GM23338 (cell line): ENCODE data around the gene ALDH18A1. TPM values are rescaled to one million over a fixed set of nuclear protein-coding genes. Genes with fewer than 3 reads are reported as not detected.

ENCODE experiments used
- ATAC-seq: fragments of 200-7000 bp; cut with Tn5 transposase; 3 replicates; pipeline ENCODE4 v1.9.1; 2020
- DNase-seq: peaks from one replicate; pipeline ENCODE4 v3.0.0-alpha.2; 2015; ENCODE audit warnings: low spot score
- H2AFZ ChIP-seq: fragments of 200-600 bp; sonication (generic); 2 replicates; pipeline ENCODE4 v1.8.0; 2016; ENCODE audit warnings: antibody characterized with exemption, mild to moderate bottlenecking, moderate library complexity
- H3F3A ChIP-seq: fragments of 200-600 bp; sonication (generic); replicated peaks from 2 replicates; pipeline ENCODE4 v1.8.0; 2017; ENCODE audit warnings: antibody characterized with exemption, mixed run types, low read depth
- H3K27ac ChIP-seq: fragments of 200-600 bp; sonication (generic); 2 replicates; pipeline ENCODE4 v1.6.1; 2016; ENCODE audit warnings: low read depth
- H3K27me3 ChIP-seq: fragments of 200-600 bp; sonication (generic); 2 replicates; pipeline ENCODE4 v1.8.0; 2016; ENCODE audit warnings: mild to moderate bottlenecking, mixed run types, moderate library complexity; ENCODE audit not compliant: insufficient read depth
- H3K36me3 ChIP-seq: fragments of 200-600 bp; sonication (generic); 2 replicates; pipeline ENCODE4 v1.8.0; 2016; ENCODE audit warnings: mild to moderate bottlenecking; ENCODE audit not compliant: insufficient read depth
- H3K4me1 ChIP-seq: fragments of 200-600 bp; sonication (generic); 2 replicates; pipeline ENCODE4 v1.8.0; 2016; ENCODE audit warnings: mild to moderate bottlenecking, moderate library complexity; ENCODE audit not compliant: insufficient read depth
- H3K4me2 ChIP-seq: fragments of 200-600 bp; sonication (generic); 2 replicates; pipeline ENCODE4 v1.7.1; 2017; ENCODE audit warnings: mixed run types
- H3K4me3 ChIP-seq: fragments of 200-600 bp; sonication (generic); 2 replicates; pipeline ENCODE4 v1.6.1; 2016; ENCODE audit warnings: mixed run types
- H3K79me2 ChIP-seq: fragments of 200-600 bp; sonication (generic); replicated peaks from 2 replicates; pipeline ENCODE4 v1.8.0; 2017; ENCODE audit warnings: mild to moderate bottlenecking; ENCODE audit not compliant: insufficient read depth
- H3K9me2 ChIP-seq: fragments of 200-600 bp; sonication (generic); 2 replicates; pipeline ENCODE4 v1.8.0; 2017; ENCODE audit not compliant: insufficient read depth
- H4K20me1 ChIP-seq: fragments of 200-600 bp; sonication (generic); replicated peaks from 2 replicates; pipeline ENCODE4 v1.8.0; 2017; ENCODE audit warnings: mild to moderate bottlenecking; ENCODE audit not compliant: insufficient read depth
- H3K27ac Mint-ChIP-seq: 2 replicates; pipeline ENCODE4 v1.8.0; 2020; ENCODE audit warnings: inconsistent platforms, mild to moderate bottlenecking, moderate library complexity, mixed read lengths
- H3K27me3 Mint-ChIP-seq: 3 replicates; pipeline ENCODE4 v1.8.0; 2022; ENCODE audit warnings: low read depth, mild to moderate bottlenecking, moderate library complexity, mixed read lengths, inconsistent platforms; ENCODE audit not compliant: insufficient read depth, poor library complexity
- H3K36me3 Mint-ChIP-seq: 3 replicates; pipeline ENCODE4 v1.8.0; 2021; ENCODE audit warnings: low read depth, mild to moderate bottlenecking, inconsistent platforms, moderate library complexity, mixed read lengths
- H3K4me1 Mint-ChIP-seq: 3 replicates; pipeline ENCODE4 v1.8.0; 2020; ENCODE audit warnings: mild to moderate bottlenecking, inconsistent platforms, mixed read lengths
- H3K4me3 Mint-ChIP-seq: 3 replicates; pipeline ENCODE4 v1.8.0; 2021; ENCODE audit warnings: moderate library complexity, mild to moderate bottlenecking, inconsistent platforms, mixed read lengths
- H3K9me3 Mint-ChIP-seq: 3 replicates; pipeline ENCODE4 v1.8.0; 2020; ENCODE audit warnings: moderate library complexity, mild to moderate bottlenecking, inconsistent platforms, mixed read lengths
- CREB1 ChIP-seq: fragments of 250-450 bp; sonication (Bioruptor Pico); IDR thresholded peaks from 2 replicates; pipeline ENCODE4 v1.5.0; 2020; ENCODE audit warnings: low read depth, mild to moderate bottlenecking, moderate library complexity
- CTCF ChIP-seq, 2 experiments: fragments of 200-600 bp in 1 of 2; sonication (generic) in 1 of 2; conservative IDR thresholded peaks; 2 replicates each; pipeline versions ENCODE4 v1.5.1 to v1.6.1; 2016 to 2017; ENCODE audit warnings: antibody characterized with exemption in 2 of 2, low read depth in 2 of 2, mild to moderate bottlenecking in 2 of 2, moderate library complexity in 1 of 2
- ETS1 ChIP-seq: IDR thresholded peaks from 2 replicates; pipeline ENCODE4 v1.6.1; 2016; ENCODE audit warnings: antibody characterized with exemption
- EZH2 ChIP-seq: fragments of 200-600 bp; sonication (generic); IDR thresholded peaks from one replicate; pipeline ENCODE4 v1.8.0; 2017; ENCODE audit warnings: antibody characterized with exemption, mild to moderate bottlenecking, low read depth; ENCODE audit not compliant: unreplicated experiment
- EZH2phosphoT487 ChIP-seq: fragments of 200-600 bp; sonication (generic); IDR thresholded peaks from one replicate; pipeline ENCODE4 v1.8.1; 2018; ENCODE audit warnings: antibody characterized with exemption; ENCODE audit not compliant: unreplicated experiment
- JUNB ChIP-seq: IDR thresholded peaks from one replicate; pipeline ENCODE4 v1.6.1; 2016; ENCODE audit warnings: antibody characterized with exemption; ENCODE audit not compliant: unreplicated experiment
- NANOG ChIP-seq: IDR thresholded peaks from 2 replicates; pipeline ENCODE4 v1.6.1; 2016; ENCODE audit warnings: antibody characterized with exemption, borderline replicate concordance
- POLR2AphosphoS5 ChIP-seq: IDR thresholded peaks from 2 replicates; pipeline ENCODE4 v1.6.1; 2016; ENCODE audit warnings: antibody characterized with exemption, low read depth
- REST ChIP-seq: IDR thresholded peaks from one replicate; pipeline ENCODE4 v1.6.1; 2018; ENCODE audit warnings: antibody characterized with exemption; ENCODE audit not compliant: unreplicated experiment
- STAT1 ChIP-seq: IDR thresholded peaks from one replicate; pipeline ENCODE4 v1.6.1; 2016; ENCODE audit warnings: antibody characterized with exemption; ENCODE audit not compliant: unreplicated experiment
- ZNF114 ChIP-seq: fragments of 250-450 bp; sonication (Bioruptor Pico); IDR thresholded peaks from 2 replicates; pipeline ENCODE4 v1.5.0; 2020; ENCODE audit warnings: mild to moderate bottlenecking, moderate library complexity
- ZNF331 ChIP-seq: fragments of 250-450 bp; sonication (Bioruptor Pico); IDR thresholded peaks from 2 replicates; pipeline ENCODE4 v1.5.0; 2020; ENCODE audit warnings: low read depth, mild to moderate bottlenecking, moderate library complexity
- ZNF462 ChIP-seq: fragments of 250-450 bp; sonication (Bioruptor Pico); IDR thresholded peaks from 2 replicates; pipeline ENCODE4 v1.5.0; 2020; ENCODE audit warnings: mild to moderate bottlenecking, moderate library complexity
- polyA plus RNA-seq: library from polyadenylated mRNA; unstranded; fragments of >200 nt; fragmentation: Nextera tagmentation; extraction: Ambion mirVana; gene quantifications from 2 replicates; pipeline ENCODE4 v1.2.1, GENCODE V29; 2016
- total RNA-seq: library from RNA; depleted of rRNA; stranded (reverse); fragments of >200 nt; shearing (Covaris generic); gene quantifications from 2 replicates; pipeline ENCODE4 v1.2.3, GENCODE V29; 2014

ALDH18A1 gene
- total and polyA plus RNA-seq, 2 experiments from 2014 or later, result 35.1 to 117 TPM

- ATAC-seq (no peak), DNase-seq (no peak)
- H3F3A ChIP-seq, result no peaks in the 10 kb centered on the region; the same call in 1 of the 2 replicates
- H3K27me3 Mint-ChIP-seq, result peaks cover 4% of the 10 kb centered on the region
- no peak overlapping the region for H3K27ac Mint-ChIP-seq
- peaks cover 15% of the 10 kb centered on the region for H3K36me3 Mint-ChIP-seq
- peak overlapping the region; percentile 96 for H3K4me2 ChIP-seq
- peak overlapping the region; percentile 88 for H3K4me3 ChIP-seq
- H3K36me3 ChIP-seq, result peaks cover 10% of the 10 kb centered on the region; the same call in 1 of the 2 replicates
- H3K4me3 Mint-ChIP-seq, result peak overlapping the region; percentile 100
- peaks cover 12% of the 10 kb centered on the region for H3K4me1 Mint-ChIP-seq
- no peaks in the 10 kb centered on the region for H3K9me3 Mint-ChIP-seq
- peaks cover 37% of the 10 kb centered on the region for H3K79me2 ChIP-seq
- H4K20me1 ChIP-seq, result 0 out of 2 replicates have a peak, but pooled peaks cover 4% of the 10 kb centered on the region
- H2AFZ ChIP-seq, result peak overlapping the region; percentile 73
- H3K4me1 ChIP-seq, result peaks cover 9% of the 10 kb centered on the region
- no peaks in the 10 kb centered on the region for H3K9me2 ChIP-seq
- TF ChIP-seq NANOG (no peak), JUNB (no peak), EZH2 (no peak), ZNF114 (CRISPR knock-in tag) (no peak), REST (no peak), CTCF (conservative IDR thresholded peaks at IDR 0.05; ENCODE audit: low read depth in 2 of 2) (no peak), ZNF462 (CRISPR knock-in tag) (no peak), ZNF331 (CRISPR knock-in tag) (no peak), EZH2phosphoT487 (no peak), ETS1 (no peak), CREB1 (CRISPR knock-in tag) (no peak), POLR2AphosphoS5 (no peak), STAT1 (no peak)
- no peaks in the 10 kb centered on the region for H3K27me3 ChIP-seq
- H3K27ac ChIP-seq, result no peak overlapping the region
These were observed 739 bp upstream of the ALDH18A1 start for GRCh38 chr10:95657250-95657649.
